ENCODE data around the gene ATP9A.

GRCh38 chr20:51688600-51689244 lies 79.5 kb downstream of the ATP9A start:
- TF ChIP-seq POLR2A (IDR thresholded peaks at IDR 0.05; ENCODE audit: low read depth, low read length) = no peak
- TF ChIP-seq POU2F2 (IDR thresholded peaks at IDR 0.05; ENCODE audit: low read depth, low read length) = no peak
- no peak for TF ChIP-seq POLR2AphosphoS5 (IDR thresholded peaks at IDR 0.05; ENCODE audit: low read depth, low read length)
- no peak for TF ChIP-seq TAF1 (IDR thresholded peaks at IDR 0.05; ENCODE audit: low read depth, low read length)
- no peak for TF ChIP-seq SPI1 (IDR thresholded peaks at IDR 0.05; ENCODE audit: low read depth, low read length)
